Lung microvascular endothelial cell (primary cell): ENCODE results near the gene USF2. TPM values are rescaled to one million over a fixed set of nuclear protein-coding genes. Genes with fewer than 3 reads are reported as not detected.
"Not testable (repeated sequence)": the region's sequence is repeated elsewhere in the genome, so short reads cannot be mapped to it uniquely, and the experiment has no call there.

ENCODE experiments used
- DNase-seq, 2 donors: peaks; one replicate each; pipeline versions ENCODE4 v3.0.0 to v3.0.0-alpha.2; 2010; ENCODE audit warnings: low read depth in 2 of 2
- total RNA-seq: library from RNA; depleted of rRNA; stranded (reverse); fragments of >200 nt; gene quantifications from 2 replicates; pipeline ENCODE4 v1.2.1, GENCODE V29; 2014

USF2 gene, protein sequence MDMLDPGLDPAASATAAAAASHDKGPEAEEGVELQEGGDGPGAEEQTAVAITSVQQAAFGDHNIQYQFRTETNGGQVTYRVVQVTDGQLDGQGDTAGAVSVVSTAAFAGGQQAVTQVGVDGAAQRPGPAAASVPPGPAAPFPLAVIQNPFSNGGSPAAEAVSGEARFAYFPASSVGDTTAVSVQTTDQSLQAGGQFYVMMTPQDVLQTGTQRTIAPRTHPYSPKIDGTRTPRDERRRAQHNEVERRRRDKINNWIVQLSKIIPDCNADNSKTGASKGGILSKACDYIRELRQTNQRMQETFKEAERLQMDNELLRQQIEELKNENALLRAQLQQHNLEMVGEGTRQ
- total RNA-seq: 25.5 and 52.2 TPM in 2 replicates

DNA sequence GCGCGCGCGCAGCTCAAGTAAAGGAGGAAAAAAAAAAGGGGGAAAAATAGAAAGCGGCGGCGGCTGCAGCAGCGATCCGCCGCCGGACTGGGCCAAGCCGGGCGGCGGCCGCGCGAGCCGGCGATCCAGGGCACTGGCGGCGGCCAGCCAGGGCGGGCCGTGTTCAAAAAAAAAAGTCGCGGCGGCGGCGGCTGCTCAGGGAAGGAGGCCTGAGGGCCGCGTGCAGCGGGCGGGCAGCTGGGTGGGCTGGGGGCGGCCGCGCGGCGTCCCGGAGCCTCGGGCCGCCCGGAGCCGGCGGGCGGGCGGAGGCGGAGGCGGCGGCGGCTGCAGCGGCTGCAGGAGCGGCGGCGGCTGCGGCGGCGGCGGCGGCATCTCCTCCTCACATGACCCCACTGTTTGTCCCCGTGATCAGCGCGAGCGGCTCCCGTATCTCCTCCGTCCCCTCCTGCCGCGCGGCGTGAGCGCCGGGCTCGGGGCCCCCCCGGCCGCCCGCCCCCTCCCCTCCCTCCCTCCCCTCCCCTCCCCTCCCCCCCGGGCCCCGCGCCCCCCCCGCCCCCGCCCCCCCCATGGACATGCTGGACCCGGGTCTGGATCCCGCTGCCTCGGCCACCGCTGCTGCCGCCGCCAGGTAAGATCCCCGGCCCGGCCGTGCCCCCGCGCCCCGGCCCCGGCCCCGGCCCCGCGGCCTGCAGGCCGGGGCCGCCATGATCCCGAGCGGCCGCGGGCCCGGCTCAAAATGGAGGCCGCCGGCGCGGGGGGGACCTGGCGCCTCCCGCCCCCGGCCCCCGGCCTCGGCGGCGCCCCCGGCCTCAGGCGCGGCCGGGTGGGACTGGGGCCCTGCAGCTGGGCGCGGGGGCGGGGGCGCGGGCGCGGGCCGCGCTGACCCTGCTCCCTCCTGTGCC, at the start of gene USF2:
TSS of gene USF2 (plus strand) at position 427 of the 902 bp plus-strand sequence. CDS start at position 567, 140 bp downstream.
- peak; percentile 66 to 84 for DNase-seq

- no peak for DNase-seq
Observed at GRCh38 chr19:35219008-35219407, 49.8 kb upstream of the USF2 start.

- no peak for DNase-seq
Observed at GRCh38 chr19:35220315-35220921, 48.3 kb upstream of the USF2 start.

DNA sequence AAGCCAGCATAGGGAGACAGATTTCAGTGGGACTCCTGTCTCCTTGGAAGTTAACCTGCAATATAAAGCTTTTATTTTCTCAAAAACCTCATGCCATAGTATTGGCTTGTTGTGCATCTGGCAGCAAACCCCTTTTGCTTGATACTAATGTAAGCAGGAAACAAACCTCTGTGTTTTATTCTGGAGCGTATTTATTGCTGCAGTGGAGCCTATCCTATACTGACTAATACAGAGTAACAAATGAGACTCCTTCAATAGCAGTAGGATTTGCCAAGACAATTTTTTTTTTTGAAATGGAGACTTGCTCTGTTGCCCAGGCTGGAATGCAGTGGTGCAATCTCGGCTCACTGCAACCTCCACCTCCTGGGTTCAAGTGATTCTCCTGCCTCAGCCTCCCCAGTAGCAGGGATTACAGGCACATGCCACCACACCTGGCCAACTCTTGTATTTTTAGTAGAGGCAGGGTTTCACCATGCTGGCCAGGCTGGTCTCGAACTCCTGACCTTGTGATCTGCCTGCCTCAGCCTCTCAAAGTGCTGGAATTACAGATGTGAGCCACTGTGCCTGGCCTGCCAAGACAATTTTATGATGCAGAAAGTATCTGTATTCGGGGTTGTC, 47.7 kb upstream of the USF2 start:
- not testable (repeated sequence) for DNase-seq

- no peak for DNase-seq
Observed at GRCh38 chr19:35222373-35223015, 46.3 kb upstream of the USF2 start.

DNA sequence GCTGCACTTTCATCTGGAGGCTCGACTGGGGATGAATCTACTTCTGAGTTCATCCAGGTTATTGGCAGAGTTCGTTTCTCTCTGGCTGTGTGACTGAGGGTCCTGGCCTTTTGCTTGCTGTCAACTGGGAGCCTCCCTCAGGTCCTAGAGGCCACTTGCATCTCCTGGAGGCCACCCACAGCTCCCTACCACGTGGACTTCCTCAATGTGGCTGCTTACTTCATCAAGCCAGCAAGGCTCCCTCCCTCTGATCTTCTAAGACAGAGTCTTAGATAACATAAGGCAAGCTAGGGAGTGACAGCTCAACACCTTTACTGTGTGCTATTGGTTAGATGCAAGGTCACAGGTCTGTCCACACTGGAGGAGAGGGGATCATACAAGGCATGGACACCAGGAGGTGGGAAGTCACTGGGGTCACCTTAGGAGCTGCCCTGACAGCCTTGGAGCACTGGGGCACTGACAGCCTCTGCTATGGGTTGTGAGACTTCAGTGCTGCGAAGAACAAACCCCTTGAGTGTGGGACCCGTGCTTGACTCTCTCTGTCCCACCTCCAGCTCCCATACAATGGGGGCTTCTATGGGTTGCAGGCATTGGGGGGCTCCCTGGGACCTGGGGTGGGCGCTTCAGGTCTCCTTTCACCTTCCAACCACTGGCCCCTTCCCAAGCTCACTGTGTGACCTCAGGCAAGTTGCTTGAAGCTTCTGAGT, 45.5 kb upstream of the USF2 start:
- no peak for DNase-seq

- no peak for DNase-seq
Observed at GRCh38 chr19:35223862-35224505, 44.8 kb upstream of the USF2 start.

DNA sequence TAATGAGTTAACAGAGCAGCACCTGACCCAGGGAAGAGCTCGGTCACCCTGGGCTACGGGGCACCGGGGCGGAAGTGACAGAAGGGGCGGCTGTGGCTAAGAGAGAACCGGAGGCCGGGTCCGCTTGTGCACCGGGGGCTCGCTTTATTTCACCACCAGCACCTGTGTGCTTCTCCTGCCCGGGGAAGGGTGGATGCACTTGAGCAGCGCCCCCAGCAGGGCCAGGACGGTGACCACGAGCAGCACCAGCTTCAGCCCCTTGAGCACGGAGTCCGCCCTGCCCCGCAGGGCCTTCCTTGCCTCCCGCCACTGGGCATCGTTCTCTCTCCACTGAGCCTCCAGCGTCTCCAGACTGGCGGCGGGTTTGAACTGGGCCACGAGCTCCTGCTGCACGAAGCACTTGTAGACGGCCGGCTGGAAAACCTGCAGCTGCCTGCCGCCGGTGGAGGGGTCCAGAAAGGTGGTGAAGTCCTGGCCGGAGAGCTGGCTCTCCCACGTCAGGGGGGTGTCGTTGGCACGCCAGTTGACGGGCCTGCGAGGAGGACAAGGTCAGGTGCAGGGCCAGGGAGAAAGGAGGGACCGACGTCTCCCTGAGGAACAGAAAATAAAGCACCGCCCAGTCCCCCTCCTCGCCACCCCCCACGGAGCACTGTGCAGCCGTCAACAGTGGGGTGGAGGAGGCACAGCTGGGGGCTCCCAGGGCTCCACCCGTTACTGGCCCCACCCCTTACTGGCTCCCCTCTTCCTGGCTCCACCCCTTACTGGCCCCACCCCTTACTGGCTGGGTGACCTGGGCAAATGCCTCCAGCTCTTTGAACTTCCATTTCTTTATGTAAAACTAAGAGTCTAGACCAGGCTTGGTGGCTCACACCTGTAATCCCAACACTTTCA, 43.8 kb upstream of the USF2 start:
- no peak for DNase-seq

DNA sequence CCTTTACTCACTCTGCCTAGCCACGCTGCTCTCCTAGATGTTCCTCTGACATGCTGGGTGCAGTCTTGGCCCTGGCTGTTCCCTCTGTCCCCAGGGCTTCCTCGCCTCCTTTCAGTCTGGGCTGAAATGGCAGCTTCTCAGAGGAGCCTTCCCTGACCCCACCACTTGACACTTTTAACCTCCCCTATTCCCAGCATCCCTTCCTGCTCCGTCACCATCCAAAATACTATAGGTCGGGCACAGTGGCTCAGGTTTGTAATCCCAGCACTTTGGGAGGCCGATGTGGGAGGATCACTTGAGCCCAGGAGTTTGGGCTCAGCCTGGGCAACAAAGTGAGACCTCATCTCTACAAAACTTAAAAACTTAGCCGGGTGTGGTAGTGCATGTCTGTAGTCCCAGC, 42.8 kb upstream of the USF2 start:
- DNase-seq: no peak

GRCh38 chr19:35226748-35227147, 42.0 kb upstream of the USF2 start:
- DNase-seq: no peak

GRCh38 chr19:35228177-35228930, 40.4 kb upstream of the USF2 start, which contains the start of gene FAM187B:
Gene FAM187B (minus strand): TSS chr19:35228739. CDS start chr19:35228680, 59 bp downstream.
- DNase-seq: no peak

GRCh38 chr19:35229601-35230000, 39.2 kb upstream of the USF2 start:
- DNase-seq: no peak

DNA sequence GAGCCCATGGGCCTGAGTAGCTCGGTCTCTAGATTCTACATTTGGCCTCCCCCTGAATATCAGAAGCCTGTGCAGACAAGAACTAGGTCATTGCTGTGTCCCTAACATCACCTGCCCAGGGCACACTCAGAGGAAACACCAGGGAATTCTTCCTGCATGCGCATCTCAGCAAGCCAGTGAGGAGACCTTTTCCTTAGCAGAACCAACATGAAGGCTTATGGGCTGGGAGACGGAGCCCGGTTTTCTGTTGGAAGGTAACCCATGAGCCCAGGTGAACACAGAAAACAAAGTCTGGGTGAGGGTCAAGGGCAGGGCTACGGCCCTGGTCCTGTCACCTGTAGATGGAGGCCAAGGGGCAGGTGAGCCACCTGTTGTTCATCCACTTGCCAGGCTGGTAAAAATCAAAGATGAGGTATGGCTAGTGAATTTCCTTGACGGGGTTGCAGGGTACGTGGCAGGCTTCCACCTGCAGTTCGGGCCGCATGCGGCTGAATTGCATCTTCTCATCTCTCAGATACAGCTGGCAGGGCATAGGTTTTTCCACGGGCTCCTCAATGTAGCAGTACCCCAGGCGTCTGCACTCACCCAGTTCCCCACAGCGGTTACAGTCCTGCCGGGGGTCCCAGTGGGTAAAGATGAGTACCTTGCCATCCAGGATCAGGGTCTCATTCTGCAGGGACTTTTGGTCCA, 36.7 kb upstream of the USF2 start:
- no peak for DNase-seq

DNA sequence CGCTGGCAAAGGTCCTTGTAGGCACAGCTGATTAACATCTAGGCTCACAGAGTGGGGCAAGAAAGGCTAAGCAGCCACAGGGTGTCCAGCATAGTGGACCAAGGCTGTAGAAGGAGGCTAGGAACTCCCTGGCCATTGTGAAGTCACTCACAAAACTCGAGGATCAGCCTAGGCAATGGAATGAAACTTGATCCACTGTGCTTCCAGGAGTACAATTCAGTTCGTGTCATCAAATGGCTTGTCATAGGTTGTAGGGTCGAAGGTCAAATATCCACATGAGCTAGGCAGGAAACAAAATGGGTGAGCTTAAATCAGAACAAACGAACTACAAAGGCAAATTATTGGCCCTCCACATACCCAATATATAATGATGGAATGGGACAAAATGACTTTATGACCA, 35.9 kb upstream of the USF2 start:
- no peak for DNase-seq

- DNase-seq: no peak
Observed at GRCh38 chr19:35236638-35237400, 31.9 kb upstream of the USF2 start.

DNA sequence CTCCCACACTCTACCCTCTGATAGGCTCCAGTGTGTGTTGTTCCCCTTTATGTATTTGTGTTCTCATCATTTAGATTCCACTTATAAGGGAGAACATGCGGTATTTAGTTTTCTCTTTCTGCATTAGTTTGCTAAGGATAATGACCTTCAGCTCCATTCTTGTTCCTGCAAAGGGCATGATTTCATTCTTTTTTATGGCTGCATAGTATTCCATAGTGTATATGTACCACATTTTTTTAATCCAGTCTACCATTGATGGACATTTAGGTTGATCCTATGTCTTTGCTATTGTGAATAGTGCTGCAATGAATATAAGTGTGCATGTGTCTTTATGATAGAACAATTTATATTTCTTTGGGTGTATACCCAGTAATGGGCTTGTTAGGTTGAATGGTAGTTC, 29.2 kb upstream of the USF2 start:
- DNase-seq: not testable (repeated sequence)

- DNase-seq: no peak
Observed at GRCh38 chr19:35240327-35240726, 28.4 kb upstream of the USF2 start.
